BE2C (cell line): ENCODE results near the gene FBXL13.

ENCODE experiments used
- DNase-seq: peaks from one replicate; pipeline ENCODE4 v3.0.0-alpha.2; 2020
- H3K27me3 ChIP-seq: fragments of 250-450 bp; sonication (Bioruptor Pico); 2 replicates; pipeline ENCODE4 v1.5.1; 2020; ENCODE audit warnings: mild to moderate bottlenecking
- H3K36me3 ChIP-seq: fragments of 250-450 bp; sonication (Bioruptor Pico); 2 replicates; pipeline ENCODE4 v1.5.1; 2020; ENCODE audit warnings: mild to moderate bottlenecking
- H3K4me1 ChIP-seq: fragments of 250-450 bp; sonication (Bioruptor Pico); 2 replicates; pipeline ENCODE4 v1.5.1; 2020
- H3K4me3 ChIP-seq: 2 replicates; pipeline ENCODE4 v1.5.1; 2011; ENCODE audit warnings: low read depth, low read length
- H3K9me3 ChIP-seq: fragments of 250-450 bp; sonication (Bioruptor Pico); 2 replicates; pipeline ENCODE4 v1.5.1; 2020
- TF ChIP-seq, protein P1 (sequence below): IDR thresholded peaks from 2 replicates; pipeline ENCODE4 v1.5.1; 2012; ENCODE audit warnings: mild to moderate bottlenecking, low read depth, low read length

FBXL13 gene

DNA sequence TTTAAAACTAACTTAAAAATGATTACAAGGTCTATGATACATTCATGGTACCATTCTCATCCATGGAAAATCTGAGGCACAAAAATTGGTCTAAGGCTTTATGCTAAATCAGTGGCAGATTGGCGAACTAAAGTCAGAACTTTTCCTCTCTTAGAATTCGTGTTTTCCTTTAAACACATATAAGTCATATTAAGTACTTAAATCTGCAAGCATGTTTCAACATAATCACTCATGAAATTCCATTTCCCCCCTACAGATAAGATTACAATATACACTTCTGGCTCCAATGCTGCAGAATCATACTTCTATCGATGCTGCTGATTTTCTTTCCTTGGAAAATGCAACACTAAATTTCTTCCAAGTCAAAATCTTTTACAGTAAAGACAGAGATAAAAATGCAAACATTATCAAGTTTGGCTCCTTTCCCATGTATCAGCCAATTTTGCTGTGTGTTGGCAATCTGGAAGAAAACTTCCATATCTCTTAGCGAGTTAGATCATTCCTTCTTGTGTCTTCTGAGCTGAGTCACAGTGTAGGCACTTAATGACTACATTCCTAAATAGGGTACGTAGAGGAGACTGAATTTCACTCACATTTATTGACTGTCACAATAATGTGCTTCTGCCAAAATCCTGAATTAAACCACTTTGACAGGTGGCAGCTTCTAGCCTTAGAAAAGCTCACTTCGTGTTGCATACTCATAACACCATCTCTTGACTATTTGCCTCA lies 238.2 kb downstream of the FBXL13 start:
- TF ChIP-seq, protein P1, sequence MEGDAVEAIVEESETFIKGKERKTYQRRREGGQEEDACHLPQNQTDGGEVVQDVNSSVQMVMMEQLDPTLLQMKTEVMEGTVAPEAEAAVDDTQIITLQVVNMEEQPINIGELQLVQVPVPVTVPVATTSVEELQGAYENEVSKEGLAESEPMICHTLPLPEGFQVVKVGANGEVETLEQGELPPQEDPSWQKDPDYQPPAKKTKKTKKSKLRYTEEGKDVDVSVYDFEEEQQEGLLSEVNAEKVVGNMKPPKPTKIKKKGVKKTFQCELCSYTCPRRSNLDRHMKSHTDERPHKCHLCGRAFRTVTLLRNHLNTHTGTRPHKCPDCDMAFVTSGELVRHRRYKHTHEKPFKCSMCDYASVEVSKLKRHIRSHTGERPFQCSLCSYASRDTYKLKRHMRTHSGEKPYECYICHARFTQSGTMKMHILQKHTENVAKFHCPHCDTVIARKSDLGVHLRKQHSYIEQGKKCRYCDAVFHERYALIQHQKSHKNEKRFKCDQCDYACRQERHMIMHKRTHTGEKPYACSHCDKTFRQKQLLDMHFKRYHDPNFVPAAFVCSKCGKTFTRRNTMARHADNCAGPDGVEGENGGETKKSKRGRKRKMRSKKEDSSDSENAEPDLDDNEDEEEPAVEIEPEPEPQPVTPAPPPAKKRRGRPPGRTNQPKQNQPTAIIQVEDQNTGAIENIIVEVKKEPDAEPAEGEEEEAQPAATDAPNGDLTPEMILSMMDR = no peak
- no peak for DNase-seq
- Histone ChIP-seq H3K4me1 (no peaks in the 10 kb centered on the region; the same call in 1 of the 2 replicates), H3K4me3 (no peak overlapping the region), H3K36me3 (no peaks in the 10 kb centered on the region), H3K9me3 (no peaks in the 10 kb centered on the region), H3K27me3 (no peaks in the 10 kb centered on the region)

DNA sequence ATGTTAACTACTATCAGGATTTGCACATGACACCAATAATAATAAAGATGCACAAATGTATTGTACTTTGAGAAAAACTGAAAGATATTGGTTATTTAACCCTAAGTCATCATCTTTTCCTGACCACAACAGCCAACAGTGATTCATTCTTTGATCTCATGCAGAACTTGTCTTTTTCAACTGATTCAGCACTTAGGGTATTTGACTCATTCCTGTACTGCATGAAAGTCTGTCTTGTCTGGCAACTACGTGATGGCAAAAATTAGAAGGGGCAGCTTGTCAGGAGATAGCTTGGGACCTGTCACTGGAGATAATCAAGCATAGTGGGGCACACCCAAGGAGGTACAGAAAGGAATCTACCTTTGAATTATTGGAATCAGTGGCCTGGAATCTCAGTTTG lies 239.6 kb downstream of the FBXL13 start:
- no peaks in the 10 kb centered on the region for H3K9me3 ChIP-seq
- no peak for DNase-seq
- no peaks in the 10 kb centered on the region for H3K27me3 ChIP-seq
- TF ChIP-seq, protein P1 = no peak
- no peak overlapping the region for H3K4me3 ChIP-seq
- H3K36me3 ChIP-seq = no peaks in the 10 kb centered on the region
- H3K4me1 ChIP-seq = no peaks in the 10 kb centered on the region; the same call in 1 of the 2 replicates

DNA sequence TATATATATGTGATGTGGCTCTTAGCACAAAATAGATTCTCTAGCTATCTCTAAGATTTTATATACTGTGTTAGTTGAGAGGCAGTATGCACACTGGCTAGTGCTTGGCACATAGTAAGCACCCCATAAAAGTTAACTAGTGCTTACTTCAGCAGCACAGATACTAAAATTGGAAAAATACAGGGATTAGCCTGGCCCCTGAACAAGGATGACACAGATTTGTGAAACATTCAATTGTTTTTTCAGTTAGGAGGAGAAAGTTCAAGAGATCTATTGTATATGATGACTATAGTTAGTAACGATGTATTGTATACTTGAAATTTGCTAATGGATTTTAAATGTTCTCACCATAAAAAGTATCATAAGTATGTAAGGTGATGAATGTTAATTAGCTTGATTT lies 240.1 kb downstream of the FBXL13 start:
- DNase-seq = no peak
- H3K4me1 ChIP-seq = no peaks in the 10 kb centered on the region; the same call in 1 of the 2 replicates
- no peaks in the 10 kb centered on the region for H3K27me3 ChIP-seq
- H3K9me3 ChIP-seq = no peaks in the 10 kb centered on the region
- H3K36me3 ChIP-seq = no peaks in the 10 kb centered on the region
- H3K4me3 ChIP-seq = no peak overlapping the region
- TF ChIP-seq, protein P1 = no peak

DNA sequence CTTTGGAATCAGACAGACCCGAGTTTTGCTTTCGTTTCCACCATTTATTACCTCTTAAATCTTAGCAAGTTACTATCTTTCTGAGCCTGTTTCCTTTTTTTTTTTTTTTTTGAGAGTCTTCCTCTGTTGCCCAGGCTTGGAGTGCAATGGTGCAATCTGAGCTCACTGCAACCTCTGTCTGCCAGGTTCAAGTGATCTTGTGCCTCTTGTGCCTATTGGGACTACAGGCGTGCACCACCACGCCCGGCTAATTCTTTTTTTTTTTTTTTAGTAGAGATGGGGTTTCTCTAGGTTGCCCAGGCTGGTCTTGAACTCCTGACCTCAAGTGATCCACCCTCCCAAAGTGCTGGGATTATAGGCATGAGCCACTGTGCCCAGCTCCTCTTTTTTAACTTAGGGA lies 241.3 kb downstream of the FBXL13 start:
- no peaks in the 10 kb centered on the region for H3K9me3 ChIP-seq
- H3K4me3 ChIP-seq = no peak overlapping the region
- H3K27me3 ChIP-seq = no peaks in the 10 kb centered on the region
- DNase-seq = no peak
- TF ChIP-seq, protein P1 = no peak
- H3K4me1 ChIP-seq = no peaks in the 10 kb centered on the region; the same call in 1 of the 2 replicates
- H3K36me3 ChIP-seq = no peaks in the 10 kb centered on the region

DNA sequence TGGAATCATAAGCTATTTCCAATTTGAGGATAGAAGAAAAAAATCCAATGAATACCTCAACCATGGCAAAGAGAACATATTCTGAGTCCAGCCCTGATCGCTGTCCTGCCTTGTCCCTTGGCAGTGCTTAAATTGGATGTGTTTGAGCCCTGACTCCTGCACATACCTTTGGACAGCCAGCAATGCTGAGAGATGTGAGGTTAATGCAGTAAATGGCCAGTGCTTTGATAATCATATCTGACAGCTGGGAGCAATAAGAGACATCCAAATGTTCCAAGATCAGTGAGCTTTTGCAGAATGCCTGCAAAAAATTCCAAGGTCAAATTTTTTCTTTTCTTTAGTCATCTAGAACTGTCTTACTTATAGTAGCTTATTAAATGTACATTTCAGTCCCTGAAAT lies 241.9 kb downstream of the FBXL13 start:
- Histone ChIP-seq H3K9me3 (no peaks in the 10 kb centered on the region), H3K36me3 (no peaks in the 10 kb centered on the region)

DNA sequence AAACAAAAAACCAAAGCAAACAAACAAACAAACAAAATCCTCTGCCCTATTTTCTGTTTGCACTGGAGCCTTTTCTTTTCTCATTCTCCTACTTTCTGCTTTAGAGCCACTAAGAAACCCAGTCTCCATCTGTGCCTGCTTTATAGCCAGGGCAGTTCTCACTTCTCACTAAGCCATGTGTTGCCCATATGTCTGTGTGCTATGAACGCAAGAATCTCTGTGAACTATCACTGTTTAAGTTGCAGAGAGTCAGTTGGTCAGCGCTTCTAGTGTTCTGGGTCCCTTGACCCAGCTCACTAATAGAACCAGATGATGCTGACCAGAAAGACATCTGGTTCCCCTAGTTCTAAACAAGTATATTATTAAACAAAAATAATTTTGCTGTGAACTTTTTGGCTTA lies 244.4 kb downstream of the FBXL13 start:
- H3K27me3 ChIP-seq = no peaks in the 10 kb centered on the region
- no peak for DNase-seq
- no peaks in the 10 kb centered on the region for H3K9me3 ChIP-seq
- H3K4me1 ChIP-seq = no peaks in the 10 kb centered on the region
- H3K4me3 ChIP-seq = no peak overlapping the region
- no peaks in the 10 kb centered on the region for H3K36me3 ChIP-seq
- TF ChIP-seq, protein P1 = no peak

More for the DNA sequence above, 241.9 kb downstream of the FBXL13 start:
- TF ChIP-seq, protein P1 = no peak
- H3K4me3 ChIP-seq = no peak overlapping the region
- H3K4me1 ChIP-seq = no peaks in the 10 kb centered on the region; the same call in 1 of the 2 replicates
- no peak for DNase-seq
- no peaks in the 10 kb centered on the region for H3K27me3 ChIP-seq
